ENCODE data around the gene DYNLT4. TPM values are rescaled to one million over a fixed set of nuclear protein-coding genes. Genes with fewer than 3 reads are reported as not detected.

Gene DYNLT4
- total and polyA plus RNA-seq, 4 donors = 0.29 to 0.50 TPM; not detected in 2

DNA sequence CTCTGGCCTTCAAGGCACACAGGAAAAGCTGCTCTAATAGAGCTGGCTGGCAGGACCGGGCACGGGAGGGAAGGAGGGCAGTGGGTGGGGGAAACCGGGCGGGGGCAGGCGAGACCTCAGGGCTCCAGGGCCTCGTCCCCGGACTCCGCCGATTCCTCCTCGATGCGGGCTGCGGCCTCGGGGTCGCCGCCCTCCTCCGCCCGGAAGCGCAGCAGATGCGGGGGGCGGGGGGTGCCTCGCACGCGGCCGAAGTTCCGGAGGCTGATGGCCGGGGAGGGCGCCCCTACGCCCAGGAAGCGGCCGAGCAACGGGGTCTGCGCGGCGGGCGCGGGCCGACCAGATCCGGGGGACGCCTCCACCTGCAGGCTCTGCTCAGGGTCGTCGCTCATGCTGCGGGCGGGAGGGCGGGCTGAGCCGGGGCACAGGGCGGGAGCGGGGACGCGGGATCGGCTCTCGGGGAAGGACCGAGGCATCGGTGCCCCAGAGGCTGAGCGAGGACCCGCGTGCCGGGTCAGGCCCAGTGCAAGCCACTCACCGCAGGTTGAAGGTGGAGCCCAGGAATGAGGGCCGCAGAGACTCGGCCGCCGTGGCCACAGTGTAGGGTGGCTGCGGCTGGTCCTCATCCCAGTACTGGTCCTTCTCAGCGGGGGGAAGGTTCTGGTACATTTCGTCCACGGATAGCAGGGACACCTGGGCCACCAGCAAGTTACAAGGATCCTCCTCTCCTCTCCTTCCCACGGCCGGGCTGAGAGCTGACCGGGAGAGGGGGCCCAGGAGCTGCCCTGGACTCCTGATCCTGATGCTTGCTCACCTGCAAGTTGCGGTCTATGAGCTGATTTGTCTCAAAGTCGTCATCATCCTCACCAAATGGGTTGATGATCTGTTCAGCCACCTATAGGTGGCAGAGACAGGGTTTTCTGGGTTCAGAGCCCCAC lies 22.8 kb downstream of the DYNLT4 start (continued):
- TF ChIP-seq, protein P1, sequence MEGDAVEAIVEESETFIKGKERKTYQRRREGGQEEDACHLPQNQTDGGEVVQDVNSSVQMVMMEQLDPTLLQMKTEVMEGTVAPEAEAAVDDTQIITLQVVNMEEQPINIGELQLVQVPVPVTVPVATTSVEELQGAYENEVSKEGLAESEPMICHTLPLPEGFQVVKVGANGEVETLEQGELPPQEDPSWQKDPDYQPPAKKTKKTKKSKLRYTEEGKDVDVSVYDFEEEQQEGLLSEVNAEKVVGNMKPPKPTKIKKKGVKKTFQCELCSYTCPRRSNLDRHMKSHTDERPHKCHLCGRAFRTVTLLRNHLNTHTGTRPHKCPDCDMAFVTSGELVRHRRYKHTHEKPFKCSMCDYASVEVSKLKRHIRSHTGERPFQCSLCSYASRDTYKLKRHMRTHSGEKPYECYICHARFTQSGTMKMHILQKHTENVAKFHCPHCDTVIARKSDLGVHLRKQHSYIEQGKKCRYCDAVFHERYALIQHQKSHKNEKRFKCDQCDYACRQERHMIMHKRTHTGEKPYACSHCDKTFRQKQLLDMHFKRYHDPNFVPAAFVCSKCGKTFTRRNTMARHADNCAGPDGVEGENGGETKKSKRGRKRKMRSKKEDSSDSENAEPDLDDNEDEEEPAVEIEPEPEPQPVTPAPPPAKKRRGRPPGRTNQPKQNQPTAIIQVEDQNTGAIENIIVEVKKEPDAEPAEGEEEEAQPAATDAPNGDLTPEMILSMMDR (IDR thresholded peaks at IDR 0.05; ENCODE audit: low read depth, low read length, missing input control) = no peak
- TF ChIP-seq TAF1 (conservative IDR thresholded peaks at IDR 0.05) (no peak), JUND (IDR thresholded peaks at IDR 0.05) (no peak), ATF3 (IDR thresholded peaks at IDR 0.05) (no peak), YY1 (IDR thresholded peaks at IDR 0.05) (no peak)

DNA sequence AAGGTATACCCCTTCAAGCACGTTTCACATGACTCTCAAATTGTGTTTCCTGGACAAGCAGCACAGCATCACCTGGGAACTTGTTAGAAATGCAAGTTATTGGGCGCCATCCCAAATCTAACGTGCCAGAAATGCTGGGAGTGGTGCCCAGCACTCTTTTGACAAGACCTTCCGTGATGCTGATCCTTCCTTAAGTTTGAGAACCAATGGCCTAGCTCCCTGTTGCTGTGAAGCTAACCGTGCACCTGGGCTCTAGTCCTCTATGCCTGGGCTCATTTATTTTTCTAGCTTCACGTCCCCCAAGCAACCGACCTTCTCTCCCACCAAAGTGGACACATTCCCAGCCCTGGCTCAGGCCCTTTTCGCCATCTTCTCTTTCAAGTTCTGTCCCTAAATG lies 23.5 kb downstream of the DYNLT4 start:
- TF ChIP-seq REST (IDR thresholded peaks at IDR 0.05) (no peak), HNF4G (IDR thresholded peaks at IDR 0.05) (no peak), EGR1 (IDR thresholded peaks at IDR 0.05; ENCODE audit: low read depth in 2 of 2) (no peak), RAD21 (IDR thresholded peaks at IDR 0.05) (no peak), SP1 (IDR thresholded peaks at IDR 0.05) (no peak), ATF3 (IDR thresholded peaks at IDR 0.05) (no peak), GABPA (IDR thresholded peaks at IDR 0.05 in 1 of 2, conservative IDR thresholded peaks at IDR 0.05 in 1 of 2) (no peak), FOXA2 (IDR thresholded peaks at IDR 0.05) (no peak), MAX (IDR thresholded peaks at IDR 0.05) (no peak), NR2F2 (IDR thresholded peaks at IDR 0.05) (no peak), RXRA (IDR thresholded peaks at IDR 0.05) (no peak), TAF1 (conservative IDR thresholded peaks at IDR 0.05) (no peak), JUND (IDR thresholded peaks at IDR 0.05) (no peak), FOXA1 (IDR thresholded peaks at IDR 0.05) (no peak), HNF4A (conservative IDR thresholded peaks at IDR 0.05) (no peak), YY1 (IDR thresholded peaks at IDR 0.05) (no peak)
- TF ChIP-seq, protein P1 (IDR thresholded peaks at IDR 0.05; ENCODE audit: low read depth, low read length, missing input control) = no peak
- TF ChIP-seq, protein P2, sequence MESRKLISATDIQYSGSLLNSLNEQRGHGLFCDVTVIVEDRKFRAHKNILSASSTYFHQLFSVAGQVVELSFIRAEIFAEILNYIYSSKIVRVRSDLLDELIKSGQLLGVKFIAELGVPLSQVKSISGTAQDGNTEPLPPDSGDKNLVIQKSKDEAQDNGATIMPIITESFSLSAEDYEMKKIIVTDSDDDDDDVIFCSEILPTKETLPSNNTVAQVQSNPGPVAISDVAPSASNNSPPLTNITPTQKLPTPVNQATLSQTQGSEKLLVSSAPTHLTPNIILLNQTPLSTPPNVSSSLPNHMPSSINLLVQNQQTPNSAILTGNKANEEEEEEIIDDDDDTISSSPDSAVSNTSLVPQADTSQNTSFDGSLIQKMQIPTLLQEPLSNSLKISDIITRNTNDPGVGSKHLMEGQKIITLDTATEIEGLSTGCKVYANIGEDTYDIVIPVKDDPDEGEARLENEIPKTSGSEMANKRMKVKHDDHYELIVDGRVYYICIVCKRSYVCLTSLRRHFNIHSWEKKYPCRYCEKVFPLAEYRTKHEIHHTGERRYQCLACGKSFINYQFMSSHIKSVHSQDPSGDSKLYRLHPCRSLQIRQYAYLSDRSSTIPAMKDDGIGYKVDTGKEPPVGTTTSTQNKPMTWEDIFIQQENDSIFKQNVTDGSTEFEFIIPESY (IDR thresholded peaks at IDR 0.05) = no peak
- H3K4me3 ChIP-seq (ENCODE audit: low read depth in 1 of 3, low read length in 3 of 3) = peak overlapping the region in 1 of 3 donors; percentile 52
- H3K9ac ChIP-seq (ENCODE audit: low read depth in 1 of 2, low read length in 2 of 2) = peak overlapping the region in 1 of 2 donors; percentile 39

More for the DNA sequence above, 23.5 kb downstream of the DYNLT4 start:
- DNase-seq (ENCODE audit: low spot score) = no peak
- peaks cover 6 to 21% (median 13%) of the 10 kb centered on the region in 4 donors for H3K4me1 ChIP-seq (ENCODE audit: control insufficient read depth in 4 of 4, insufficient read depth in 4 of 4, low read length in 3 of 4)
- no peak overlapping the region for H3K27ac ChIP-seq (ENCODE audit: low read depth in 1 of 2, low read length in 2 of 2)
- no peaks in the 10 kb centered on the region for H3K9me3 ChIP-seq (ENCODE audit: control insufficient read depth in 4 of 4, low read length in 3 of 4)
- 60% methylated on average over 8 of the region's 8 CpGs for WGBS
- no peaks in the 10 kb centered on the region for H3K27me3 ChIP-seq (ENCODE audit: control insufficient read depth in 4 of 4, insufficient read depth in 4 of 4, low read length in 3 of 4)
- H3K36me3 ChIP-seq (ENCODE audit: control insufficient read depth in 4 of 4, insufficient read depth in 3 of 4, low read depth in 1 of 4, low read length in 3 of 4) = peaks cover 0 to 14% (median 6%) of the 10 kb centered on the region in 4 donors
